RWPE1 (cell line): ENCODE data around the gene IL2.

ENCODE experiments used
- CTCF ChIA-PET: fragments of 350-600 bp; sonication (Branson Sonifier 250); formaldehyde crosslinking; extraction: SDS; loops from one replicate; lab custom pipeline; 2021; lab: Yijun Ruan, JAX
- POLR2A ChIA-PET: fragments of 400-600 bp; formaldehyde crosslinking; extraction: SDS; loops from one replicate; lab custom pipeline; 2020; ENCODE audit warnings: antibody characterized with exemption; ENCODE audit not compliant: low non-redundant PET; lab: Yijun Ruan, JAX
- DNase-seq: peaks from one replicate; pipeline ENCODE4 v3.0.0; 2012; ENCODE audit warnings: low spot score
- H3K27ac ChIP-seq: fragments of 450-650 bp; 2 replicates; pipeline ENCODE4 v1.5.1; 2017
- CTCF ChIP-seq: fragments of 450-650 bp; conservative IDR thresholded peaks from 2 replicates; pipeline ENCODE4 v1.5.1; 2017; ENCODE audit warnings: low read depth, mild to moderate bottlenecking

IL2 gene

GRCh38 chr4:122480655-122481487 lies 24.3 kb upstream of the IL2 start:
- CTCF ChIA-PET = no interaction called here
- POLR2A ChIA-PET = no interaction called here

GRCh38 chr4:122479935-122480416 lies 23.5 kb upstream of the IL2 start:
- DNase-seq = no peak
- POLR2A ChIA-PET = no interaction called here
- H3K27ac ChIP-seq = no peak overlapping the region
- TF ChIP-seq CTCF = no peak
- CTCF ChIA-PET = no interaction called here

More at GRCh38 chr4:122480655-122481487, 24.3 kb upstream of the IL2 start:
- no peak for DNase-seq
- no peak overlapping the region for H3K27ac ChIP-seq
- TF ChIP-seq CTCF = no peak

GRCh38 chr4:122476745-122477144 lies 20.2 kb upstream of the IL2 start:
- CTCF ChIA-PET = no interaction called here
- no peak for DNase-seq
- no peak for TF ChIP-seq CTCF
- POLR2A ChIA-PET = no interaction called here
- H3K27ac ChIP-seq = no peak overlapping the region

GRCh38 chr4:122476126-122476525 lies 19.6 kb upstream of the IL2 start:
- DNase-seq = no peak
- TF ChIP-seq CTCF = no peak
- POLR2A ChIA-PET = no interaction called here
- CTCF ChIA-PET = no interaction called here
- H3K27ac ChIP-seq = no peak overlapping the region

GRCh38 chr4:122475233-122475632 lies 18.7 kb upstream of the IL2 start:
- ChIA-PET CTCF (no interaction called here), POLR2A (no interaction called here)
- TF ChIP-seq CTCF = no peak
- H3K27ac ChIP-seq = no peak overlapping the region
- no peak for DNase-seq

- CTCF ChIA-PET = no interaction called here
- no peak for TF ChIP-seq CTCF
- no peak for DNase-seq
- no peak overlapping the region for H3K27ac ChIP-seq
- POLR2A ChIA-PET = no interaction called here
These were observed 12.9 kb upstream of the IL2 start for GRCh38 chr4:122469457-122469856.
